ENCODE results near the gene SORL1. TPM values are rescaled to one million over a fixed set of nuclear protein-coding genes. Genes with fewer than 3 reads are reported as not detected.

SORL1 gene
- polyA plus RNA-seq, 3 donors, result 52.5 to 61.9 (median 59.4) TPM

- Mint-ChIP-seq H3K27me3 (ENCODE audit: low read depth in 3 of 3) (peaks cover 0 to 15% (median 8%) of the 10 kb centered on the region in 3 donors), H3K4me1 (peaks cover 13% of the 10 kb centered on the region), H3K36me3 (no peaks in the 10 kb centered on the region), H3K4me3 (peak overlapping the region; percentile 86 to 89), H3K27ac (peak overlapping the region in 1 of 7 donors; percentile 38), H3K9me3 (peaks cover 0 to 2% (median 0%) of the 10 kb centered on the region in 7 donors)
- no peaks in the 10 kb centered on the region for H3K36me3 ChIP-seq (replicated peaks in 1 of 2; ENCODE audit: control insufficient read depth in 1 of 2, insufficient read depth in 2 of 2, low read length in 2 of 2)
- H3K27me3 ChIP-seq (ENCODE audit: control insufficient read depth in 2 of 2, insufficient read depth in 2 of 2, low read length in 2 of 2), result peaks cover 0 to 4% of the 10 kb centered on the region in 2 donors
- 85% methylated on average over 15 of the region's 19 CpGs for WGBS (ENCODE audit: insufficient coverage)
- H3K9ac ChIP-seq (ENCODE audit: insufficient read depth, low read length, poor library complexity, severe bottlenecking), result peak overlapping the region; percentile 51
- intact Hi-C loops (cut with micrococcal nuclease), result loop anchor here (1.0 to 10.0 kb wide), 4 partner anchors 448 to 851 kb away; no protein-coding TSS in a partner anchor
- H3K4me3 ChIP-seq (replicated peaks in 1 of 3; ENCODE audit: low read depth in 2 of 3, low read length in 3 of 3), result peak overlapping the region in 1 of 3 experiments; percentile 75
- no peaks in the 10 kb centered on the region for H3K79me2 ChIP-seq (ENCODE audit: insufficient read depth, low read length)
- no peaks in the 10 kb centered on the region for H3K9me3 ChIP-seq (replicated peaks in 1 of 2; ENCODE audit: control insufficient read depth in 1 of 2, insufficient read depth in 1 of 2, low read length in 2 of 2)
- TF ChIP-seq, protein P1, sequence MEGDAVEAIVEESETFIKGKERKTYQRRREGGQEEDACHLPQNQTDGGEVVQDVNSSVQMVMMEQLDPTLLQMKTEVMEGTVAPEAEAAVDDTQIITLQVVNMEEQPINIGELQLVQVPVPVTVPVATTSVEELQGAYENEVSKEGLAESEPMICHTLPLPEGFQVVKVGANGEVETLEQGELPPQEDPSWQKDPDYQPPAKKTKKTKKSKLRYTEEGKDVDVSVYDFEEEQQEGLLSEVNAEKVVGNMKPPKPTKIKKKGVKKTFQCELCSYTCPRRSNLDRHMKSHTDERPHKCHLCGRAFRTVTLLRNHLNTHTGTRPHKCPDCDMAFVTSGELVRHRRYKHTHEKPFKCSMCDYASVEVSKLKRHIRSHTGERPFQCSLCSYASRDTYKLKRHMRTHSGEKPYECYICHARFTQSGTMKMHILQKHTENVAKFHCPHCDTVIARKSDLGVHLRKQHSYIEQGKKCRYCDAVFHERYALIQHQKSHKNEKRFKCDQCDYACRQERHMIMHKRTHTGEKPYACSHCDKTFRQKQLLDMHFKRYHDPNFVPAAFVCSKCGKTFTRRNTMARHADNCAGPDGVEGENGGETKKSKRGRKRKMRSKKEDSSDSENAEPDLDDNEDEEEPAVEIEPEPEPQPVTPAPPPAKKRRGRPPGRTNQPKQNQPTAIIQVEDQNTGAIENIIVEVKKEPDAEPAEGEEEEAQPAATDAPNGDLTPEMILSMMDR (IDR thresholded peaks at IDR 0.05), result no peak
- DNase-seq, result no peak
- H4K20me1 ChIP-seq (ENCODE audit: insufficient read depth, low read length), result no peaks in the 10 kb centered on the region
- H3K4me1 ChIP-seq (ENCODE audit: control insufficient read depth in 1 of 2, insufficient read depth in 2 of 2, low read length in 2 of 2), result peaks cover 12 to 14% of the 10 kb centered on the region in 2 donors
- H3K4me2 ChIP-seq (replicated peaks; ENCODE audit: extremely low read depth, low read length, poor library complexity, severe bottlenecking), result peak overlapping the region; percentile 81
- peak overlapping the region; percentile 81 for H2AFZ ChIP-seq (ENCODE audit: insufficient read depth, low read depth, low read length, poor library complexity, severe bottlenecking)
- H3K27ac ChIP-seq (ENCODE audit: low read depth in 1 of 2, low read length in 2 of 2), result no peak overlapping the region
Measured at GRCh38 chr11:121656328-121657090, 204.4 kb downstream of the SORL1 start.

DNA sequence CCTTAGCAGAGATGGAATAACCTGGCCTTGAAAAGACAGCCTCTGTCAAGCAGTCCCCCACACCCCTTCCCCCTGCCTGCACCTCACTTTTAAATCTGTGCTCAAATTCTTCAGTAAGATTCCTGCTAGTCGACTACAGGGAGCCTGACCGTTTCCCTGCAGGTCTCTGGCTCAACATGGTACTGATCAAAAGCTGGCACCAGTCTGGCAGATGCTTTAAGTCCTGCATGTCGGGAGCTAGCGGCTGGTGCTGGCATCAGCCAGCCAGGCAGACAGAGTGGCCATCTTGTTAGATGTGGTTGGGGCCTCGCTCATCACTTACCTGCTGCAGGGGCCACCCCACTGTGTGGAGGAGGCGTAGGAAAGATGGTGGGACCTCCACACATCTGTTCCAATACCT lies 205.0 kb downstream of the SORL1 start:
- peaks cover 12 to 14% of the 10 kb centered on the region in 2 donors for H3K4me1 ChIP-seq (ENCODE audit: control insufficient read depth in 1 of 2, insufficient read depth in 2 of 2, low read length in 2 of 2)
- H4K20me1 ChIP-seq (ENCODE audit: insufficient read depth, low read length), result no peaks in the 10 kb centered on the region
- H3K9ac ChIP-seq (ENCODE audit: insufficient read depth, low read length, poor library complexity, severe bottlenecking), result no peak overlapping the region
- Mint-ChIP-seq H3K9me3 (peaks cover 0 to 2% (median 0%) of the 10 kb centered on the region in 7 donors), H3K36me3 (no peaks in the 10 kb centered on the region), H3K27ac (no peak overlapping the region), H3K4me3 (no peak overlapping the region), H3K27me3 (ENCODE audit: low read depth in 3 of 3) (peaks cover 0 to 15% (median 8%) of the 10 kb centered on the region in 3 donors), H3K4me1 (peaks cover 13% of the 10 kb centered on the region)
- intact Hi-C loops (cut with micrococcal nuclease), result loop anchor here (5.0 to 10.0 kb wide), 3 partner anchors 448 to 850 kb away; no protein-coding TSS in a partner anchor
- H2AFZ ChIP-seq (ENCODE audit: insufficient read depth, low read depth, low read length, poor library complexity, severe bottlenecking), result no peak overlapping the region
- WGBS (ENCODE audit: insufficient coverage), result 100% methylated on average over 2 of the region's 6 CpGs
- H3K9me3 ChIP-seq (replicated peaks in 1 of 2; ENCODE audit: control insufficient read depth in 1 of 2, insufficient read depth in 1 of 2, low read length in 2 of 2), result no peaks in the 10 kb centered on the region
- H3K4me2 ChIP-seq (replicated peaks; ENCODE audit: extremely low read depth, low read length, poor library complexity, severe bottlenecking), result no peak overlapping the region
- peaks cover 0 to 4% of the 10 kb centered on the region in 2 donors for H3K27me3 ChIP-seq (ENCODE audit: control insufficient read depth in 2 of 2, insufficient read depth in 2 of 2, low read length in 2 of 2)
- no peaks in the 10 kb centered on the region for H3K36me3 ChIP-seq (replicated peaks in 1 of 2; ENCODE audit: control insufficient read depth in 1 of 2, insufficient read depth in 2 of 2, low read length in 2 of 2)
- H3K79me2 ChIP-seq (ENCODE audit: insufficient read depth, low read length), result no peaks in the 10 kb centered on the region
- DNase-seq, result no peak
- no peak overlapping the region for H3K4me3 ChIP-seq (replicated peaks in 1 of 3; ENCODE audit: low read depth in 2 of 3, low read length in 3 of 3)
- TF ChIP-seq, protein P1 (IDR thresholded peaks at IDR 0.05), result no peak
- H3K27ac ChIP-seq (ENCODE audit: low read depth in 1 of 2, low read length in 2 of 2), result no peak overlapping the region

Measured in CD14-positive monocyte (primary cell).